GM23338 (cell line): Measurements from ENCODE around the gene CACNA1C. TPM values are rescaled to one million over a fixed set of nuclear protein-coding genes. Genes with fewer than 3 reads are reported as not detected.

Experiments used
- ATAC-seq: fragments of 200-7000 bp; cut with Tn5 transposase; 3 replicates; pipeline ENCODE4 v1.9.1; 2020
- DNase-seq: peaks from one replicate; pipeline ENCODE4 v3.0.0-alpha.2; 2015; ENCODE audit warnings: low spot score
- H2AFZ ChIP-seq: fragments of 200-600 bp; sonication (generic); 2 replicates; pipeline ENCODE4 v1.8.0; 2016; ENCODE audit warnings: antibody characterized with exemption, mild to moderate bottlenecking, moderate library complexity
- H3F3A ChIP-seq: fragments of 200-600 bp; sonication (generic); replicated peaks from 2 replicates; pipeline ENCODE4 v1.8.0; 2017; ENCODE audit warnings: antibody characterized with exemption, mixed run types, low read depth
- H3K27ac ChIP-seq: fragments of 200-600 bp; sonication (generic); 2 replicates; pipeline ENCODE4 v1.6.1; 2016; ENCODE audit warnings: low read depth
- H3K27me3 ChIP-seq: fragments of 200-600 bp; sonication (generic); 2 replicates; pipeline ENCODE4 v1.8.0; 2016; ENCODE audit warnings: mild to moderate bottlenecking, mixed run types, moderate library complexity; ENCODE audit not compliant: insufficient read depth
- H3K36me3 ChIP-seq: fragments of 200-600 bp; sonication (generic); 2 replicates; pipeline ENCODE4 v1.8.0; 2016; ENCODE audit warnings: mild to moderate bottlenecking; ENCODE audit not compliant: insufficient read depth
- H3K4me1 ChIP-seq: fragments of 200-600 bp; sonication (generic); 2 replicates; pipeline ENCODE4 v1.8.0; 2016; ENCODE audit warnings: mild to moderate bottlenecking, moderate library complexity; ENCODE audit not compliant: insufficient read depth
- H3K4me2 ChIP-seq: fragments of 200-600 bp; sonication (generic); 2 replicates; pipeline ENCODE4 v1.7.1; 2017; ENCODE audit warnings: mixed run types
- H3K4me3 ChIP-seq: fragments of 200-600 bp; sonication (generic); 2 replicates; pipeline ENCODE4 v1.6.1; 2016; ENCODE audit warnings: mixed run types
- H3K79me2 ChIP-seq: fragments of 200-600 bp; sonication (generic); replicated peaks from 2 replicates; pipeline ENCODE4 v1.8.0; 2017; ENCODE audit warnings: mild to moderate bottlenecking; ENCODE audit not compliant: insufficient read depth
- H3K9me2 ChIP-seq: fragments of 200-600 bp; sonication (generic); 2 replicates; pipeline ENCODE4 v1.8.0; 2017; ENCODE audit not compliant: insufficient read depth
- H4K20me1 ChIP-seq: fragments of 200-600 bp; sonication (generic); replicated peaks from 2 replicates; pipeline ENCODE4 v1.8.0; 2017; ENCODE audit warnings: mild to moderate bottlenecking; ENCODE audit not compliant: insufficient read depth
- H3K27ac Mint-ChIP-seq: 2 replicates; pipeline ENCODE4 v1.8.0; 2020; ENCODE audit warnings: inconsistent platforms, mild to moderate bottlenecking, moderate library complexity, mixed read lengths
- H3K27me3 Mint-ChIP-seq: 3 replicates; pipeline ENCODE4 v1.8.0; 2022; ENCODE audit warnings: low read depth, mild to moderate bottlenecking, moderate library complexity, mixed read lengths, inconsistent platforms; ENCODE audit not compliant: insufficient read depth, poor library complexity
- H3K36me3 Mint-ChIP-seq: 3 replicates; pipeline ENCODE4 v1.8.0; 2021; ENCODE audit warnings: low read depth, mild to moderate bottlenecking, inconsistent platforms, moderate library complexity, mixed read lengths
- H3K4me1 Mint-ChIP-seq: 3 replicates; pipeline ENCODE4 v1.8.0; 2020; ENCODE audit warnings: mild to moderate bottlenecking, inconsistent platforms, mixed read lengths
- H3K4me3 Mint-ChIP-seq: 3 replicates; pipeline ENCODE4 v1.8.0; 2021; ENCODE audit warnings: moderate library complexity, mild to moderate bottlenecking, inconsistent platforms, mixed read lengths
- H3K9me3 Mint-ChIP-seq: 3 replicates; pipeline ENCODE4 v1.8.0; 2020; ENCODE audit warnings: moderate library complexity, mild to moderate bottlenecking, inconsistent platforms, mixed read lengths
- CTCF ChIP-seq, 2 experiments: fragments of 200-600 bp in 1 of 2; sonication (generic) in 1 of 2; conservative IDR thresholded peaks; 2 replicates each; pipeline versions ENCODE4 v1.5.1 to v1.6.1; 2016 to 2017; ENCODE audit warnings: antibody characterized with exemption in 2 of 2, low read depth in 2 of 2, mild to moderate bottlenecking in 2 of 2, moderate library complexity in 1 of 2
- EZH2 ChIP-seq: fragments of 200-600 bp; sonication (generic); IDR thresholded peaks from one replicate; pipeline ENCODE4 v1.8.0; 2017; ENCODE audit warnings: antibody characterized with exemption, mild to moderate bottlenecking, low read depth; ENCODE audit not compliant: unreplicated experiment
- JUNB ChIP-seq: IDR thresholded peaks from one replicate; pipeline ENCODE4 v1.6.1; 2016; ENCODE audit warnings: antibody characterized with exemption; ENCODE audit not compliant: unreplicated experiment
- NANOG ChIP-seq: IDR thresholded peaks from 2 replicates; pipeline ENCODE4 v1.6.1; 2016; ENCODE audit warnings: antibody characterized with exemption, borderline replicate concordance
- STAT1 ChIP-seq: IDR thresholded peaks from one replicate; pipeline ENCODE4 v1.6.1; 2016; ENCODE audit warnings: antibody characterized with exemption; ENCODE audit not compliant: unreplicated experiment
- ZNF331 ChIP-seq: fragments of 250-450 bp; sonication (Bioruptor Pico); IDR thresholded peaks from 2 replicates; pipeline ENCODE4 v1.5.0; 2020; ENCODE audit warnings: low read depth, mild to moderate bottlenecking, moderate library complexity
- polyA plus RNA-seq: library from polyadenylated mRNA; unstranded; fragments of >200 nt; fragmentation: Nextera tagmentation; extraction: Ambion mirVana; gene quantifications from 2 replicates; pipeline ENCODE4 v1.2.1, GENCODE V29; 2016
- total RNA-seq: library from RNA; depleted of rRNA; stranded (reverse); fragments of >200 nt; shearing (Covaris generic); gene quantifications from 2 replicates; pipeline ENCODE4 v1.2.3, GENCODE V29; 2014
- TF ChIP-seq, protein P1 (sequence below): IDR thresholded peaks from 2 replicates; pipeline ENCODE4 v1.6.1; 2016; ENCODE audit warnings: antibody characterized with exemption
- TF ChIP-seq, protein P2 (sequence below): IDR thresholded peaks from one replicate; pipeline ENCODE4 v1.6.1; 2018; ENCODE audit warnings: antibody characterized with exemption; ENCODE audit not compliant: unreplicated experiment

The CACNA1C gene
- total and polyA plus RNA-seq, 2 experiments from 2014 or later = 0.78 to 2.1 TPM

GRCh38 chr12:2312175-2312574 is 259.4 kb downstream of the CACNA1C start:
- DNase-seq = no peak
- H3K27me3 Mint-ChIP-seq = peaks cover 1% of the 10 kb centered on the region
- Histone ChIP-seq H2AFZ (no peak overlapping the region), H3K27me3 (no peaks in the 10 kb centered on the region), H3F3A (peaks cover 2% of the 10 kb centered on the region; the same call in 1 of the 2 replicates), H3K4me2 (no peak overlapping the region), H3K27ac (no peak overlapping the region), H3K79me2 (no peaks in the 10 kb centered on the region), H3K4me3 (no peak overlapping the region), H3K36me3 (no peaks in the 10 kb centered on the region), H4K20me1 (no peaks in the 10 kb centered on the region), H3K9me2 (no peaks in the 10 kb centered on the region), H3K4me1 (peaks cover 8% of the 10 kb centered on the region)
- peaks cover 8% of the 10 kb centered on the region; the same call in 2 of the 3 replicates for H3K4me1 Mint-ChIP-seq
- no peak overlapping the region for H3K27ac Mint-ChIP-seq
- no peak for ATAC-seq
- TF ChIP-seq NANOG (no peak), STAT1 (no peak), ZNF331 (CRISPR knock-in tag) (no peak), CTCF (conservative IDR thresholded peaks at IDR 0.05; ENCODE audit: low read depth in 2 of 2) (no peak)
- TF ChIP-seq, protein P1, sequence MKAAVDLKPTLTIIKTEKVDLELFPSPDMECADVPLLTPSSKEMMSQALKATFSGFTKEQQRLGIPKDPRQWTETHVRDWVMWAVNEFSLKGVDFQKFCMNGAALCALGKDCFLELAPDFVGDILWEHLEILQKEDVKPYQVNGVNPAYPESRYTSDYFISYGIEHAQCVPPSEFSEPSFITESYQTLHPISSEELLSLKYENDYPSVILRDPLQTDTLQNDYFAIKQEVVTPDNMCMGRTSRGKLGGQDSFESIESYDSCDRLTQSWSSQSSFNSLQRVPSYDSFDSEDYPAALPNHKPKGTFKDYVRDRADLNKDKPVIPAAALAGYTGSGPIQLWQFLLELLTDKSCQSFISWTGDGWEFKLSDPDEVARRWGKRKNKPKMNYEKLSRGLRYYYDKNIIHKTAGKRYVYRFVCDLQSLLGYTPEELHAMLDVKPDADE = no peak
- no peaks in the 10 kb centered on the region for H3K9me3 Mint-ChIP-seq
- H3K4me3 Mint-ChIP-seq = no peak overlapping the region
- H3K36me3 Mint-ChIP-seq = peaks cover 3% of the 10 kb centered on the region; the same call in 1 of the 3 replicates

GRCh38 chr12:2312770-2313169 is 260.0 kb downstream of the CACNA1C start:
- peaks cover 2% of the 10 kb centered on the region; the same call in 1 of the 2 replicates for H3K4me1 ChIP-seq
- no peaks in the 10 kb centered on the region for H3K9me2 ChIP-seq
- Mint-ChIP-seq H3K27me3 (peaks cover 3% of the 10 kb centered on the region), H3K9me3 (no peaks in the 10 kb centered on the region), H3K27ac (no peak overlapping the region), H3K4me1 (peaks cover 2% of the 10 kb centered on the region; the same call in 2 of the 3 replicates), H3K36me3 (peaks cover 3% of the 10 kb centered on the region; the same call in 1 of the 3 replicates), H3K4me3 (no peak overlapping the region)
- no peaks in the 10 kb centered on the region for H3K79me2 ChIP-seq
- H3F3A ChIP-seq = no peaks in the 10 kb centered on the region
- no peaks in the 10 kb centered on the region for H4K20me1 ChIP-seq
- DNase-seq (no peak), ATAC-seq (no peak)
- H3K4me3 ChIP-seq = no peak overlapping the region
- H2AFZ ChIP-seq = no peak overlapping the region
- no peak overlapping the region for H3K27ac ChIP-seq
- H3K27me3 ChIP-seq = no peaks in the 10 kb centered on the region
- no peaks in the 10 kb centered on the region for H3K36me3 ChIP-seq
- H3K4me2 ChIP-seq = no peak overlapping the region
- TF ChIP-seq NANOG (no peak), EZH2 (no peak), JUNB (no peak), CTCF (conservative IDR thresholded peaks at IDR 0.05; ENCODE audit: low read depth in 2 of 2) (no peak), ZNF331 (CRISPR knock-in tag) (no peak)
- TF ChIP-seq, protein P1 = no peak
- TF ChIP-seq, protein P2, sequence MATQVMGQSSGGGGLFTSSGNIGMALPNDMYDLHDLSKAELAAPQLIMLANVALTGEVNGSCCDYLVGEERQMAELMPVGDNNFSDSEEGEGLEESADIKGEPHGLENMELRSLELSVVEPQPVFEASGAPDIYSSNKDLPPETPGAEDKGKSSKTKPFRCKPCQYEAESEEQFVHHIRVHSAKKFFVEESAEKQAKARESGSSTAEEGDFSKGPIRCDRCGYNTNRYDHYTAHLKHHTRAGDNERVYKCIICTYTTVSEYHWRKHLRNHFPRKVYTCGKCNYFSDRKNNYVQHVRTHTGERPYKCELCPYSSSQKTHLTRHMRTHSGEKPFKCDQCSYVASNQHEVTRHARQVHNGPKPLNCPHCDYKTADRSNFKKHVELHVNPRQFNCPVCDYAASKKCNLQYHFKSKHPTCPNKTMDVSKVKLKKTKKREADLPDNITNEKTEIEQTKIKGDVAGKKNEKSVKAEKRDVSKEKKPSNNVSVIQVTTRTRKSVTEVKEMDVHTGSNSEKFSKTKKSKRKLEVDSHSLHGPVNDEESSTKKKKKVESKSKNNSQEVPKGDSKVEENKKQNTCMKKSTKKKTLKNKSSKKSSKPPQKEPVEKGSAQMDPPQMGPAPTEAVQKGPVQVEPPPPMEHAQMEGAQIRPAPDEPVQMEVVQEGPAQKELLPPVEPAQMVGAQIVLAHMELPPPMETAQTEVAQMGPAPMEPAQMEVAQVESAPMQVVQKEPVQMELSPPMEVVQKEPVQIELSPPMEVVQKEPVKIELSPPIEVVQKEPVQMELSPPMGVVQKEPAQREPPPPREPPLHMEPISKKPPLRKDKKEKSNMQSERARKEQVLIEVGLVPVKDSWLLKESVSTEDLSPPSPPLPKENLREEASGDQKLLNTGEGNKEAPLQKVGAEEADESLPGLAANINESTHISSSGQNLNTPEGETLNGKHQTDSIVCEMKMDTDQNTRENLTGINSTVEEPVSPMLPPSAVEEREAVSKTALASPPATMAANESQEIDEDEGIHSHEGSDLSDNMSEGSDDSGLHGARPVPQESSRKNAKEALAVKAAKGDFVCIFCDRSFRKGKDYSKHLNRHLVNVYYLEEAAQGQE = no peak
